Tibial nerve (tissue), 4 donors: Measurements from ENCODE around the gene ZNF699.

Experiments
- EP300 ChIP-seq, 2 donors: sonication (generic); formaldehyde crosslinking; IDR thresholded peaks; one replicate each; pipeline ENCODE4 v1.6.1; 2017; ENCODE audit warnings: antibody characterized with exemption in 2 of 2, mild to moderate bottlenecking in 1 of 2
- TF ChIP-seq, protein P1 (sequence below), 5 experiments: fragments of 200-600 bp in 3 of 5; fragments of 450-650 bp in 2 of 5; sonication (generic) in 3 of 5; IDR thresholded peaks; one replicate each; pipeline ENCODE4 v1.5.1; 2016 to 2019; ENCODE audit warnings: antibody characterized with exemption in 5 of 5, mild to moderate bottlenecking in 3 of 5, moderate library complexity in 2 of 5

DNA sequence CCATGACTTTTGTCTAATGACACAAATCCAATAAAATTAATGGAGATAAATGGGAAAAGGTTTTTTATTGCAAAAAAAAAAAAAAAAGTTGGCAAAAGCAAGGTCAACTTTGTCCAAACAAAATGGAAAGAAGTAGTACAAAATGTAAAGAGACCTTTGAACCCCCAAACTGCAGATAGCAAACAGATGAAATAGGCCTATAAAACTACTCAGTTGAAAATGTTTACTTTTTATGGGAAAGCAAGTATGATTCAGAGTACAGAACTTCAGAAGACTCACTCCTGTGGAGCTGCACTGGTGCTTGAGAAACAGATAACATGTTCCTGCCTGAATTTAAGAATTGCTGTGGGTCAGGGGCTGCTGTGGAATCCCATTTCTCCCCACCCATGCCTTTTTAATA, 43.4 kb upstream of the ZNF699 start:
- TF ChIP-seq, protein P1, sequence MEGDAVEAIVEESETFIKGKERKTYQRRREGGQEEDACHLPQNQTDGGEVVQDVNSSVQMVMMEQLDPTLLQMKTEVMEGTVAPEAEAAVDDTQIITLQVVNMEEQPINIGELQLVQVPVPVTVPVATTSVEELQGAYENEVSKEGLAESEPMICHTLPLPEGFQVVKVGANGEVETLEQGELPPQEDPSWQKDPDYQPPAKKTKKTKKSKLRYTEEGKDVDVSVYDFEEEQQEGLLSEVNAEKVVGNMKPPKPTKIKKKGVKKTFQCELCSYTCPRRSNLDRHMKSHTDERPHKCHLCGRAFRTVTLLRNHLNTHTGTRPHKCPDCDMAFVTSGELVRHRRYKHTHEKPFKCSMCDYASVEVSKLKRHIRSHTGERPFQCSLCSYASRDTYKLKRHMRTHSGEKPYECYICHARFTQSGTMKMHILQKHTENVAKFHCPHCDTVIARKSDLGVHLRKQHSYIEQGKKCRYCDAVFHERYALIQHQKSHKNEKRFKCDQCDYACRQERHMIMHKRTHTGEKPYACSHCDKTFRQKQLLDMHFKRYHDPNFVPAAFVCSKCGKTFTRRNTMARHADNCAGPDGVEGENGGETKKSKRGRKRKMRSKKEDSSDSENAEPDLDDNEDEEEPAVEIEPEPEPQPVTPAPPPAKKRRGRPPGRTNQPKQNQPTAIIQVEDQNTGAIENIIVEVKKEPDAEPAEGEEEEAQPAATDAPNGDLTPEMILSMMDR (IDR thresholded peaks at IDR 0.05): no peak
- TF ChIP-seq EP300 (IDR thresholded peaks at IDR 0.05): no peak
